MM.1S (cell line): ENCODE data around the gene GOSR2.

Experiments used
- DNase-seq: peaks from one replicate; pipeline ENCODE4 v3.0.0-alpha.2; 2015
- H2AFZ ChIP-seq: fragments of 300-600 bp; sonication (generic); 2 replicates; pipeline ENCODE4 v1.6.0; 2016; ENCODE audit warnings: antibody characterized with exemption, low read length
- H3F3A ChIP-seq: fragments of 300-600 bp; sonication (generic); 2 replicates; pipeline ENCODE4 v1.6.1; 2016; ENCODE audit warnings: mild to moderate bottlenecking, antibody characterized with exemption, low read length, moderate library complexity, mixed read lengths; ENCODE audit not compliant: insufficient read depth
- H3K27ac ChIP-seq: fragments of 300-600 bp; sonication (generic); 2 replicates; pipeline ENCODE4 v1.5.1; 2016; ENCODE audit warnings: mild to moderate bottlenecking, low read length
- H3K27me3 ChIP-seq: fragments of 300-600 bp; sonication (generic); replicated peaks from 2 replicates; pipeline ENCODE4 v1.6.0; 2016; ENCODE audit warnings: low read length; ENCODE audit not compliant: insufficient read depth
- H3K36me3 ChIP-seq: fragments of 300-600 bp; sonication (generic); replicated peaks from 2 replicates; pipeline ENCODE4 v1.6.1; 2016; ENCODE audit warnings: mild to moderate bottlenecking, low read length, mixed read lengths; ENCODE audit not compliant: insufficient read depth
- H3K4me1 ChIP-seq: fragments of 300-600 bp; sonication (generic); 2 replicates; pipeline ENCODE4 v1.6.1; 2016; ENCODE audit warnings: low read length, mixed read lengths
- H3K4me2 ChIP-seq: fragments of 300-600 bp; sonication (generic); 2 replicates; pipeline ENCODE4 v1.6.0; 2016; ENCODE audit warnings: low read depth, low read length
- H3K4me3 ChIP-seq: fragments of 300-600 bp; sonication (generic); 2 replicates; pipeline ENCODE4 v1.5.1; 2016; ENCODE audit warnings: low read length, mixed read lengths
- H3K79me2 ChIP-seq: fragments of 300-600 bp; sonication (generic); 2 replicates; pipeline ENCODE4 v1.6.1; 2016; ENCODE audit warnings: mixed run types, low read length, mixed read lengths
- H3K9ac ChIP-seq: fragments of 300-600 bp; sonication (generic); 2 replicates; pipeline ENCODE4 v1.6.1; 2016; ENCODE audit warnings: low read length, mixed read lengths
- H3K9me2 ChIP-seq: fragments of 300-600 bp; sonication (generic); replicated peaks from 2 replicates; pipeline ENCODE4 v1.6.1; 2016; ENCODE audit warnings: mild to moderate bottlenecking, low read length, mixed read lengths; ENCODE audit not compliant: insufficient read depth
- H3K9me3 ChIP-seq: fragments of 300-600 bp; sonication (generic); replicated peaks from 2 replicates; pipeline ENCODE4 v1.6.1; 2016; ENCODE audit warnings: mild to moderate bottlenecking, low read length, mixed read lengths; ENCODE audit not compliant: insufficient read depth
- H4K20me1 ChIP-seq: fragments of 300-600 bp; sonication (generic); 2 replicates; pipeline ENCODE4 v1.6.1; 2016; ENCODE audit warnings: mild to moderate bottlenecking, low read length, moderate library complexity, mixed read lengths; ENCODE audit not compliant: insufficient read depth
- CTCF ChIP-seq: fragments of 300-600 bp; sonication (generic); IDR thresholded peaks from 2 replicates; pipeline ENCODE4 v1.5.1; 2016; ENCODE audit warnings: antibody characterized with exemption, low read length, mixed read lengths
- EZH2 ChIP-seq: fragments of 300-600 bp; sonication (generic); optimal IDR thresholded peaks from 2 replicates; pipeline ENCODE3; 2017; ENCODE audit warnings: low read depth, mild to moderate bottlenecking, antibody characterized with exemption, low read length, mixed read lengths
- EZH2phosphoT487 ChIP-seq: fragments of 300-600 bp; sonication (generic); IDR thresholded peaks from 2 replicates; pipeline ENCODE4 v1.6.1; 2018; ENCODE audit warnings: antibody characterized with exemption, low read length

Gene GOSR2

GRCh38 chr17:46894476-46895151 lies 28.3 kb upstream of the GOSR2 start:
- no peaks in the 10 kb centered on the region for H3K79me2 ChIP-seq
- H3K9me2 ChIP-seq = no peaks in the 10 kb centered on the region
- H3K36me3 ChIP-seq = no peaks in the 10 kb centered on the region
- H2AFZ ChIP-seq = no peak overlapping the region
- H3F3A ChIP-seq = no peaks in the 10 kb centered on the region
- no peak for DNase-seq
- no peaks in the 10 kb centered on the region for H3K4me1 ChIP-seq
- H3K4me3 ChIP-seq = no peak overlapping the region
- no peak overlapping the region for H3K4me2 ChIP-seq
- no peak for TF ChIP-seq EZH2
- no peaks in the 10 kb centered on the region for H4K20me1 ChIP-seq
- H3K9ac ChIP-seq = no peak overlapping the region
- H3K27me3 ChIP-seq = peaks cover 14% of the 10 kb centered on the region
- no peak overlapping the region for H3K27ac ChIP-seq
- H3K9me3 ChIP-seq = no peaks in the 10 kb centered on the region

GRCh38 chr17:46895171-46895570 lies 27.8 kb upstream of the GOSR2 start:
- Histone ChIP-seq H3K4me2 (no peak overlapping the region), H3K4me3 (no peak overlapping the region), H3K27me3 (peaks cover 14% of the 10 kb centered on the region), H3K9ac (no peak overlapping the region), H3K27ac (no peak overlapping the region), H3F3A (no peaks in the 10 kb centered on the region), H3K4me1 (no peaks in the 10 kb centered on the region), H3K9me2 (no peaks in the 10 kb centered on the region), H3K9me3 (no peaks in the 10 kb centered on the region), H3K79me2 (no peaks in the 10 kb centered on the region), H2AFZ (no peak overlapping the region), H4K20me1 (no peaks in the 10 kb centered on the region), H3K36me3 (no peaks in the 10 kb centered on the region)
- DNase-seq = no peak
- TF ChIP-seq CTCF (no peak), EZH2phosphoT487 (no peak), EZH2 (no peak)

GRCh38 chr17:46896991-46897390 lies 26.0 kb upstream of the GOSR2 start:
- Histone ChIP-seq H3K27ac (no peak overlapping the region), H3K4me3 (no peak overlapping the region), H3K9me2 (no peaks in the 10 kb centered on the region), H3K9me3 (no peaks in the 10 kb centered on the region), H3F3A (no peaks in the 10 kb centered on the region), H3K79me2 (no peaks in the 10 kb centered on the region), H2AFZ (no peak overlapping the region), H3K9ac (no peak overlapping the region), H4K20me1 (no peaks in the 10 kb centered on the region), H3K27me3 (peaks cover 14% of the 10 kb centered on the region), H3K4me1 (no peaks in the 10 kb centered on the region), H3K36me3 (no peaks in the 10 kb centered on the region), H3K4me2 (no peak overlapping the region)
- no peak for DNase-seq
- TF ChIP-seq CTCF (no peak), EZH2phosphoT487 (no peak), EZH2 (no peak)

- Histone ChIP-seq H4K20me1 (no peaks in the 10 kb centered on the region), H3K4me1 (no peaks in the 10 kb centered on the region), H3K36me3 (no peaks in the 10 kb centered on the region), H3K9ac (no peak overlapping the region), H3F3A (no peaks in the 10 kb centered on the region), H3K27me3 (peaks cover 14% of the 10 kb centered on the region), H3K4me3 (no peak overlapping the region), H2AFZ (no peak overlapping the region), H3K79me2 (no peaks in the 10 kb centered on the region), H3K9me2 (no peaks in the 10 kb centered on the region), H3K27ac (no peak overlapping the region), H3K4me2 (no peak overlapping the region), H3K9me3 (no peaks in the 10 kb centered on the region)
- DNase-seq = no peak
- TF ChIP-seq CTCF (no peak), EZH2phosphoT487 (no peak), EZH2 (no peak)
Measured at GRCh38 chr17:46898364-46898763, 24.6 kb upstream of the GOSR2 start.
